K562 (cell line): ENCODE measurements around the gene ZNF441. TPM values are rescaled to one million over a fixed set of nuclear protein-coding genes. Genes with fewer than 3 reads are reported as not detected.

Experiments used
- ATAC-seq: fragments of 200-7000 bp; cut with Tn5 transposase; 3 replicates; pipeline ENCODE4 v1.9.1; 2020; ENCODE audit warnings: moderate library complexity
- BruUV-seq: library from RNA; stranded (reverse); fragments of 400-500 nt; replicated peaks from 2 replicates; lab custom pipeline; 2021; lab: Mats Ljungman, UMichigan
- CTCF ChIA-PET: fragments of 300-600 bp; formaldehyde crosslinking; extraction: SDS; loops from one replicate; lab custom pipeline; 2021; ENCODE audit warnings: low intra/inter-chr PET ratio; lab: Yijun Ruan, JAX
- POLR2A ChIA-PET: fragments of 300-600, 350-650 bp; sonication (Branson Sonifier 250); formaldehyde crosslinking; extraction: SDS; loops from one replicate; lab custom pipeline; 2021; ENCODE audit warnings: antibody characterized with exemption, inconsistent platforms; lab: Yijun Ruan, JAX
- DNase-seq, 4 experiments: peaks; one replicate each; pipeline versions ENCODE4 v3.0.0 to v3.0.0-alpha.2; 2011 to 2018; ENCODE audit warnings: low spot score in 3 of 4, mixed read lengths in 3 of 4; ENCODE audit errors: extremely low read depth in 1 of 4
- FAIRE-seq: peaks from 2 replicates; lab custom pipeline; 2011; peaks lifted over from hg19 to GRCh38; lab: Jason Lieb, UNC
- H2AFZ ChIP-seq: 2 replicates; pipeline ENCODE4 v1.6.0; 2011; ENCODE audit warnings: low read depth, low read length, control low read depth, inconsistent platforms
- H3K27ac ChIP-seq: fragments of 200-600 bp; 3 replicates; pipeline ENCODE4 v1.8.0; 2011; ENCODE audit warnings: low read depth, mild to moderate bottlenecking, control low read depth, inconsistent platforms, low read length, moderate library complexity, mixed read lengths; ENCODE audit errors: extremely low read depth
- H3K27me3 ChIP-seq, 2 experiments: fragments of 300-600 bp in 1 of 2; 2 replicates in 1 of 2; 3 replicates in 1 of 2; pipeline versions ENCODE4 v1.6.0 to v1.8.0; 2011; ENCODE audit warnings: inconsistent platforms in 2 of 2, low read length in 2 of 2, mild to moderate bottlenecking in 1 of 2, mixed read lengths in 1 of 2, moderate library complexity in 1 of 2; ENCODE audit not compliant: control insufficient read depth in 2 of 2, insufficient read depth in 2 of 2
- H3K36me3 ChIP-seq: fragments of 300-600 bp; 3 replicates; pipeline ENCODE4 v1.8.0; 2011; ENCODE audit warnings: mild to moderate bottlenecking, low read length, inconsistent platforms; ENCODE audit not compliant: control insufficient read depth, insufficient read depth
- H3K4me1 ChIP-seq, 2 experiments: fragments of 200-600 bp in 1 of 2; replicated peaks in 1 of 2; 2 replicates in 1 of 2; 3 replicates in 1 of 2; pipeline versions ENCODE4 v1.5.1 to v1.8.0; 2011; ENCODE audit warnings: inconsistent platforms in 2 of 2, low read length in 2 of 2, mild to moderate bottlenecking in 1 of 2, mixed read lengths in 1 of 2, moderate library complexity in 1 of 2; ENCODE audit not compliant: control insufficient read depth in 2 of 2, insufficient read depth in 2 of 2
- H3K4me2 ChIP-seq: 2 replicates; pipeline ENCODE4 v1.6.1; 2011; ENCODE audit warnings: low read length, control low read depth, inconsistent platforms, mixed read lengths; ENCODE audit not compliant: insufficient read depth
- H3K4me3 ChIP-seq: fragments of 200-600 bp; sonication (generic), shearing (Covaris generic); 2 replicates; pipeline ENCODE4 v1.5.1; 2016; ENCODE audit warnings: control low read depth, inconsistent platforms
- H3K79me2 ChIP-seq: fragments of 200-600 bp; 3 replicates; pipeline ENCODE4 v1.8.0; 2011; ENCODE audit warnings: low read length, inconsistent platforms; ENCODE audit not compliant: control insufficient read depth, insufficient read depth
- H3K9ac ChIP-seq, 2 experiments: 2 replicates each; pipeline versions ENCODE4 v1.6.0 to v1.6.1; 2011; ENCODE audit warnings: low read depth in 2 of 2, low read length in 2 of 2, control low read depth in 1 of 2, inconsistent platforms in 1 of 2, mild to moderate bottlenecking in 1 of 2, mixed read lengths in 1 of 2; ENCODE audit not compliant: insufficient read depth in 1 of 2
- H3K9me1 ChIP-seq: one replicate; pipeline ENCODE4 v1.6.0; 2011; ENCODE audit warnings: inconsistent platforms, mild to moderate bottlenecking, low read length, moderate library complexity; ENCODE audit not compliant: control insufficient read depth, insufficient read depth
- H3K9me3 ChIP-seq: replicated peaks from 2 replicates; pipeline ENCODE4 v1.5.1; 2011; ENCODE audit warnings: low read depth, low read length, inconsistent platforms; ENCODE audit not compliant: control insufficient read depth, insufficient read depth
- H4K20me1 ChIP-seq: replicated peaks from 2 replicates; pipeline ENCODE4 v1.6.1; 2011; ENCODE audit warnings: low read length, inconsistent platforms, mixed read lengths; ENCODE audit not compliant: control insufficient read depth, insufficient read depth
- BHLHE40 ChIP-seq: IDR thresholded peaks from 2 replicates; pipeline ENCODE4 v1.6.1; 2011; ENCODE audit warnings: low read length, improper control_type of control experiment
- ETS1 ChIP-seq: conservative IDR thresholded peaks from 2 replicates; pipeline ENCODE4 v1.6.1; 2011; ENCODE audit warnings: low read depth, mild to moderate bottlenecking, low read length; ENCODE audit not compliant: control insufficient read depth
- MAFK ChIP-seq: IDR thresholded peaks from 2 replicates; pipeline ENCODE4 v1.6.1; 2011; ENCODE audit warnings: low read length, improper control_type of control experiment
- MTF1 ChIP-seq: fragments of 250-450 bp; sonication (Bioruptor Pico); IDR thresholded peaks from 2 replicates; pipeline ENCODE4 v1.9.0; 2021; ENCODE audit warnings: moderate library complexity, mild to moderate bottlenecking, inconsistent platforms, borderline replicate concordance
- PBX2 ChIP-seq, 2 experiments: IDR thresholded peaks in 1 of 2; conservative IDR thresholded peaks in 1 of 2; 2 replicates each; pipeline ENCODE4 v1.6.1; 2016; ENCODE audit warnings: low read depth in 2 of 2, mild to moderate bottlenecking in 1 of 2, missing compliant biosample characterization in 1 of 2, missing genetic modification characterization in 1 of 2, moderate library complexity in 1 of 2
- RB1 ChIP-seq: fragments of 450-650 bp; IDR thresholded peaks from 2 replicates; pipeline ENCODE4 v1.6.1; 2017; ENCODE audit warnings: low read depth, mild to moderate bottlenecking
- SMARCB1 ChIP-seq: IDR thresholded peaks from 2 replicates; pipeline ENCODE4 v1.6.1; 2011; ENCODE audit warnings: improper control_type of control experiment, low read depth; ENCODE audit not compliant: insufficient read length
- ZNF263 ChIP-seq: sonication (generic); formaldehyde crosslinking; IDR thresholded peaks from 2 replicates; pipeline ENCODE4 v1.8.0; 2022; ENCODE audit warnings: mild to moderate bottlenecking, missing genetic modification reagents, borderline replicate concordance
- ZNF280B ChIP-seq: fragments of 250-450 bp; sonication (Bioruptor Pico); IDR thresholded peaks from 2 replicates; pipeline ENCODE4 v1.5.1; 2021; ENCODE audit warnings: mild to moderate bottlenecking
- WGBS: fragments of 100-300 bp; shearing (Covaris generic); methylation state at CpG from one replicate; pipeline ENCODE4 v1.1.6; 2016; ENCODE audit warnings: low coverage, mixed read lengths; ENCODE audit not compliant: insufficient coverage; ENCODE audit errors: missing lambda C conversion rate; 5-methylcytosine and 5-hydroxymethylcytosine counted together
- in situ Hi-C: fragments of 300-500 bp; cut with MboI; formaldehyde crosslinking; loops from 4 replicates; pipeline ENCODE4 v1.15.0; 2018; ENCODE audit warnings: inconsistent platforms, mixed read lengths
- intact Hi-C: fragments of 100-400 bp; cut with micrococcal nuclease; formaldehyde crosslinking; loops from 2 replicates; pipeline ENCODE4 v1.14.2; 2022
- polyA plus RNA-seq, 8 experiments: library from polyadenylated mRNA; depleted of rRNA in 4 of 8; stranded (reverse) in 5 of 8; unstranded in 3 of 8; fragments of >200 nt; fragmentation: Nextera tagmentation in 2 of 8; fragmentation: Illumina TruSeq in 1 of 8; extraction: Ambion mirVana in 2 of 8; extraction: Trizol in 1 of 8; gene quantifications; 2 replicates each; pipeline versions ENCODE4 v1.2.1 to v1.2.3, GENCODE V29; 2011 to 2014; ENCODE audit warnings: inconsistent platforms in 1 of 8, missing spikeins in 1 of 8
- total RNA-seq, 7 experiments: library from RNA; depleted of rRNA in 6 of 7; stranded (reverse); fragments of >200 nt in 6 of 7; fragmentation: Illumina TruSeq in 2 of 7; extraction: Trizol in 2 of 7; gene quantifications; 2 replicates each; pipeline versions ENCODE4 v1.2.1 to v1.2.3, GENCODE V29; 2011 to 2021; ENCODE audit warnings: low replicate concordance in 1 of 7

Gene ZNF441
- total and polyA plus RNA-seq, 9 of the 15 experiments (the other 6 are each of a cell fraction or from before 2014, with no cell fraction given), result 1.9 to 14.0 (median 7.8) TPM

GRCh38 chr19:11813703-11814028 is 46.9 kb downstream of the ZNF441 start:
- intact Hi-C loops (no loop called here), in situ Hi-C loops (no loop called here)
- peak overlapping the region; percentile 97 for H3K27ac ChIP-seq
- no peaks in the 10 kb centered on the region for H3K9me1 ChIP-seq
- POLR2A ChIA-PET, result interaction anchor here (0.5 to 1.2 kb wide), 6 partner anchors 15 to 552 kb away, joined by 3 read pairs; partner anchors contain the start of genes ELOF1 and ZNF491
- FAIRE-seq (no peak), ATAC-seq (peak; percentile 37), DNase-seq (no peak)
- H3K27me3 ChIP-seq, result no peaks in the 10 kb centered on the region
- peak overlapping the region; percentile 87 for H3K4me2 ChIP-seq
- 16% methylated on average over 6 of the region's 6 CpGs for WGBS
- peak overlapping the region; percentile 96 for H2AFZ ChIP-seq
- BruUV-seq, result no TSS peak
- peaks cover 40% of the 10 kb centered on the region for H3K79me2 ChIP-seq
- no peaks in the 10 kb centered on the region for H3K9me3 ChIP-seq
- H3K4me3 ChIP-seq, result peak overlapping the region; percentile 97
- H3K36me3 ChIP-seq, result peaks cover 10% of the 10 kb centered on the region; the same call in 2 of the 3 replicates
- H3K9ac ChIP-seq, result peak overlapping the region; percentile 95 to 98
- CTCF ChIA-PET, result no interaction called here
- H4K20me1 ChIP-seq, result no peaks in the 10 kb centered on the region
- peaks cover 4 to 14% of the 10 kb centered on the region in 2 experiments; a peak in 3 of 5 replicates for H3K4me1 ChIP-seq
- peak; percentile 63 for TF ChIP-seq BHLHE40
- TF ChIP-seq ETS1, result no peak
- no peak for TF ChIP-seq RB1
- TF ChIP-seq ZNF263 (CRISPR knock-in tag), result 0 out of 2 replicates have a peak, but pooled peaks have one; percentile 36
- TF ChIP-seq ZNF280B (CRISPR knock-in tag), result no peak
- TF ChIP-seq MTF1 (CRISPR knock-in tag), result no peak
- TF ChIP-seq SMARCB1, result no peak
- TF ChIP-seq PBX2 (CRISPR knock-in tag; IDR thresholded peaks at IDR 0.05; ENCODE audit: low read depth), result no peak
- no peak for TF ChIP-seq PBX2 (tag; conservative IDR thresholded peaks at IDR 0.05; ENCODE audit: low read depth)
- 0 out of 2 replicates have a peak, but pooled peaks have one; percentile 1 for TF ChIP-seq MAFK
